ENCODE results near the gene DEDD2.

DNA sequence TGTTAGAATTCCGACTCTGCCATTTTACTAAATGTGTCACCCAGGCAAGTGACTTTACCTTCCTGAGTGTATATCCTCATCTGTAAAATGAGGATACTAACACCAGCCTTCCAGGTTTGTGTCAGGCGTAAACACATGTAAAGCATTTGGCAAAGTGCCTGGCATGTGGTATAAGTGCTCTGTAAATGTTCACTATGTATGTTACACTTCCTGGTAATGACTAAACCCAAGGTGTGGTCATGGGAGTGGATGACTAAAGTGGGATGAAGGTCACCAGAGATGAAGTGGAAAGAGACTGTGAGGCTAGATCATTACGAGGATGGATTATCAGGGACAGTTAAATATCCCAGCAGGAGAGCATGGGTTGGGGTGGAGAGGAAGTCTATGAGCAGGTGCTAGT, 25.6 kb downstream of the DEDD2 start:
- no peak for TF ChIP-seq POLR2A (IDR thresholded peaks at IDR 0.05; ENCODE audit: low read depth, low read length)
- no peak for TF ChIP-seq POLR2AphosphoS5 (IDR thresholded peaks at IDR 0.05; ENCODE audit: insufficient read depth, low read depth, low read length)

Measured in endothelial cell of umbilical vein (primary cell).